Hypothalamus (tissue), 51 donors: ENCODE data around the gene AGPAT3.
A peak's percentile ranks its signal among the peaks of the same experiment; 100 is the strongest.
"Not testable (repeated sequence)": the region's sequence is repeated elsewhere in the genome, so short reads cannot be mapped to it uniquely, and the experiment has no call there.

Experiments
- DNase-seq, 51 donors: peaks; one replicate each; lab custom pipeline; 2025; lab: John Stamatoyannopoulos, UW

AGPAT3 gene

GRCh38 chr21:43880111-43880985, 15.3 kb downstream of the AGPAT3 start:
- peak in 4 of 51 donors; percentile 14 to 36 (median 28) for DNase-seq

GRCh38 chr21:43881283-43881682, 16.3 kb downstream of the AGPAT3 start:
- peak in 1 of 51 donors; percentile 13 for DNase-seq

GRCh38 chr21:43881935-43882334, 16.9 kb downstream of the AGPAT3 start:
- DNase-seq = no peak

GRCh38 chr21:43882952-43883545, 18.0 kb downstream of the AGPAT3 start:
- no peak for DNase-seq

- DNase-seq = no peak
These were observed 19.2 kb downstream of the AGPAT3 start for GRCh38 chr21:43884012-43884860.

- DNase-seq = peak in 7 of 51 donors; percentile 11 to 37 (median 24)
These were observed 19.9 kb downstream of the AGPAT3 start for GRCh38 chr21:43884861-43885417.

- no peak for DNase-seq
These were observed 20.7 kb downstream of the AGPAT3 start for GRCh38 chr21:43885721-43886120.

GRCh38 chr21:43886565-43886964, 21.5 kb downstream of the AGPAT3 start:
- DNase-seq = no peak

GRCh38 chr21:43889069-43889468, 24.0 kb downstream of the AGPAT3 start:
- DNase-seq = no peak

GRCh38 chr21:43890042-43890441, 25.0 kb downstream of the AGPAT3 start:
- DNase-seq = no peak

GRCh38 chr21:43892334-43892733, 27.3 kb downstream of the AGPAT3 start:
- DNase-seq = no peak

- DNase-seq = no peak
These were observed 28.0 kb downstream of the AGPAT3 start for GRCh38 chr21:43892984-43893535.

- DNase-seq = no peak
These were observed 28.6 kb downstream of the AGPAT3 start for GRCh38 chr21:43893536-43894205.

- DNase-seq = no peak
These were observed 29.2 kb downstream of the AGPAT3 start for GRCh38 chr21:43894206-43894577.

- no peak for DNase-seq
These were observed 30.2 kb downstream of the AGPAT3 start for GRCh38 chr21:43895196-43895595.

GRCh38 chr21:43896696-43897299, 31.8 kb downstream of the AGPAT3 start:
- not testable (repeated sequence) for DNase-seq

GRCh38 chr21:43899307-43900077, 34.5 kb downstream of the AGPAT3 start:
- DNase-seq = no peak

GRCh38 chr21:43900078-43900385, 35.0 kb downstream of the AGPAT3 start:
- no peak for DNase-seq

GRCh38 chr21:43900690-43901089, 35.7 kb downstream of the AGPAT3 start:
- no peak for DNase-seq
